Activated CD4-positive, alpha-beta T cell treated with anti-CD3 and anti-CD28 coated beads for 24 hours (primary cell): ENCODE measurements around the gene MACC1.
"Not testable (repeated sequence)": the region's sequence is repeated elsewhere in the genome, so short reads cannot be mapped to it uniquely, and the experiment has no call there.

Experiments used
- DNase-seq, 2 donors: peaks; one replicate each; pipeline ENCODE4 v3.0.0-alpha.2; 2020; ENCODE audit warnings: low read depth in 2 of 2

The MACC1 gene

GRCh38 chr7:20207811-20208210 is 9.4 kb downstream of the MACC1 start:
- DNase-seq = not testable (repeated sequence)

GRCh38 chr7:20206104-20206896 is 10.9 kb downstream of the MACC1 start:
- no peak for DNase-seq

GRCh38 chr7:20203316-20203715 is 13.9 kb downstream of the MACC1 start:
- DNase-seq = no peak

GRCh38 chr7:20201380-20201779 is 15.8 kb downstream of the MACC1 start:
- no peak for DNase-seq

GRCh38 chr7:20200971-20201370 is 16.2 kb downstream of the MACC1 start:
- DNase-seq = no peak

GRCh38 chr7:20200361-20200760 is 16.8 kb downstream of the MACC1 start:
- no peak for DNase-seq

- no peak for DNase-seq
Measured at GRCh38 chr7:20199015-20199737, 18.0 kb downstream of the MACC1 start.

GRCh38 chr7:20198260-20198659 is 18.9 kb downstream of the MACC1 start:
- no peak for DNase-seq

- no peak for DNase-seq
Measured at GRCh38 chr7:20197837-20198236, 19.3 kb downstream of the MACC1 start.

GRCh38 chr7:20197125-20197748 is 19.9 kb downstream of the MACC1 start:
- no peak for DNase-seq

GRCh38 chr7:20194343-20194995 is 22.7 kb downstream of the MACC1 start:
- no peak for DNase-seq

GRCh38 chr7:20193873-20194272 is 23.3 kb downstream of the MACC1 start:
- DNase-seq = no peak

- DNase-seq = no peak
Measured at GRCh38 chr7:20193242-20193777, 23.9 kb downstream of the MACC1 start.

- DNase-seq = no peak
Measured at GRCh38 chr7:20191391-20191869, 25.8 kb downstream of the MACC1 start.

- no peak for DNase-seq
Measured at GRCh38 chr7:20190560-20191390, 26.4 kb downstream of the MACC1 start.

- no peak for DNase-seq
Measured at GRCh38 chr7:20189852-20190251, 27.3 kb downstream of the MACC1 start.

GRCh38 chr7:20188567-20188966 is 28.6 kb downstream of the MACC1 start:
- DNase-seq = no peak

- not testable (repeated sequence) for DNase-seq
Measured at GRCh38 chr7:20187850-20188249, 29.3 kb downstream of the MACC1 start.

GRCh38 chr7:20185988-20186387 is 31.2 kb downstream of the MACC1 start:
- DNase-seq = no peak

GRCh38 chr7:20183086-20183485 is 34.1 kb downstream of the MACC1 start:
- DNase-seq = no peak
